NK-92 treated with Interleukin-12 subunit alpha and Interleukin-12 subunit beta, amount 100 ng/mL, for 24 hours (cell line): Measurements from ENCODE around the gene EQTN.

Experiments used
- DNase-seq: peaks from one replicate; lab custom pipeline; 2025; lab: John Stamatoyannopoulos, UW

EQTN gene

DNA sequence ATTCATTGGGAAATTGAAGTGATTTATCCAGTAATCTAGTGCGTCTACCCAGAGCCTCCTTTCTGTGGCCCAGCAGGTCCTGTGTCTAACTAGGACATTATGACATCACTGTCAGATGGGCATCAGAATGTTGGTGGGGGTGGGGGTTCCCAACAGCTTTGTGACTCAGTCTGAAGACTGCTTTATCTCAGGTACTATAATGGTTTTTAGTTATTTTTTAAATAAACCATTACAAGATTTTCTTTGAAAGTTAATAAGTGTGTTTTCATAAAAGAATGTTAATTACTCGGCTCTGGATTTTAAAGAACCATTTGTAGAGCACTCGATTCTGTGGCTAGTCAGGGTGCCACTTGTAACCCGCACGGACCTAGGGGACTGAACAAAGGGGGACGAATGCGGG lies at the start of gene EQTN:
Gene EQTN, minus strand, starts transcription at position 101 of the 400 bp plus-strand sequence. Its CDS starts 95 bp downstream, at position 6.
- DNase-seq: no peak

DNA sequence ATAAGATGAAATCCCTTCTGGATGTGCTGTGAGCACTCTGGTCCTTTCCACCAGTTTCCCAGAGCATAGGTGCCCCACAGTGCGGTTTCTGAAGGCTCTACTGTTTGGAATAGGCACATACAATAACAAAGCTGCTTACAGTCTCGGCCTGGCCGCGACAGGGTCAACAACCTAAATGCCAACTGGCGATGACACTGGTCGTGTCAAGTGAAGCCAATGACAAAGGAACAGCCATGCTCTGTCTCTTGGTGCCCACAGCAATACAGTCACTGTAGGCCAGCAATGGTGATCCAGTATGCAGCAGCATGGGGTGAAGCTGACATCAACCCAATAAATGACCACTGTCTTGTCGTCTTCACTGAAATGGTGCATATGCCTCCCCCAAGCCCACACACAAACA lies 47.8 kb upstream of the EQTN start:
- no peak for DNase-seq

DNA sequence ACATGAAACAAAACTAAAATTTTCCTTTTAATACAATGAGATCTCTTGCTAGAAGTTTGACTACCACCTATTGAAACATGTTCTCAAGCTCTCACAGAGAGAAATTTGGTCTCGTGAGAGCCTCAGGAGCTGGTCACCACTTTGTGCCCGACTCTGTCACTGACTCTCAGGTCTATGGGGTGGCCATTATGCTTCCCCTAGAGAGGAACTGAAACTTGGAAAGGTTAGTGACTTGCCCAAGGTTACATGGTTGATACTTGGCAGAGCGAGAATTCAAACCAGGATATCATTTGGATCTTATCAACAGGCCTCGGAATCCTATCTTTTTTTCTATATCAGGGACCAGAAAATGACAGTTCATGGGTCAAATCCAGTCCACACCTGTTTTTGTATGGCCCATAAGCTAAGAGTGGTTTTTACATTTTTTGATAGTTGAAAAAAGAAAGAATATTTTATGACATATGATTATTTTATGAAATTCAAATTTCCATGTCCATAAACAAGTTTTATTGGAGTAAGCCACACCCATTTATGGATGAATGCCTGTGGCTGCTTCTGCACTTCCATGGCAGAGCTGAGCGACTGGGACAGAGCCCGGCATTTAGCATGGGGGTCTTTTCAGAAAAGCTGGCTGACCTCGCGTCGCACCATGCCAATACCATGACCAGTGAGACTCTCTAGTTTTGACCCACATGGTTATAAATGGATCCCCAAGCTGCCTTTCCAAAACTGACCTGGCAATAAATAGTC lies 44.8 kb upstream of the EQTN start:
- DNase-seq: no peak

DNA sequence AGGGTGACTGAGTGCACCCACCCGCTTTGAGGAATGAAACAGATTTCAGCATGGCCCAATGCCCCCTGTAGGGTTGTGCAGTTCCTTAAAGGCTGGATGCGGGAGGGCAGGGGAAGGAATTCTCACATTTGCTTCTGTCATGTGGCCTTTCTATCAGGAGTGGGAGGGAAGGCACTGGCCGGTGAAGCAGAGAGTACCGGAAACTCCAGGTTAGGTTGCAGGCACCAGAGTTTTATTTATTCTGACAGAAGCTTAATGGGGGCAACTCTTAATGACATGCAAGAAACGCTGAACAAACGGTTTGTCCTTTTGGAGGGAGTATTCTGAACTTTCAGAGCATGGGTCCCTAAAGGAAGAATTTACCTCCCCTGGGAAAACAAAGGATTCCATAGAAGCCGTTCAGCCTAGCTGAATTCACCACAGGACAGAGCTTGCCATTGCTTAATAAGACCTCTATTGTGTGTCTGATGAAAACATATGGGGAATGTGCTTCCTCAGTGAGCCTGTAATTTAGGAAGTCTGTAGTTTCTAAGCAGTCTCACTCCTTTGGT lies 44.1 kb upstream of the EQTN start:
- DNase-seq: no peak

DNA sequence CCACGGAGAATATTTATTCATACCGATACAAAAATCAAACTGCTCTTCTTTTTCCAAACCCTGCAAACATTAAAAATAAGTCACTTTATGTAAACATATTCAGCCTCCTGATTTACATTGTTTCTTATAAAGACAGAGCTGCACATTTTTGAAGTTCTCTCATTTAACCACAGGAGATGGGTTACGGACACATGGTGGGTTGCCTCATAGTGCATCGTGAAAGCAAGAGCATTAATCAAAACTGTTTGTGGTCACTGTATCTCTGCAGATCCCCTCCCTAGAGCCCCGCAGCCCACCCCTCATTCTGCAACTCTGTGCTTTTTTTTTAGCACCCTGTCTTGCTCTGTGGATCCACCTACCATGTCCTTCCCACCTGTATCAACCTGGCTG lies 43.3 kb upstream of the EQTN start:
- DNase-seq: no peak

DNA sequence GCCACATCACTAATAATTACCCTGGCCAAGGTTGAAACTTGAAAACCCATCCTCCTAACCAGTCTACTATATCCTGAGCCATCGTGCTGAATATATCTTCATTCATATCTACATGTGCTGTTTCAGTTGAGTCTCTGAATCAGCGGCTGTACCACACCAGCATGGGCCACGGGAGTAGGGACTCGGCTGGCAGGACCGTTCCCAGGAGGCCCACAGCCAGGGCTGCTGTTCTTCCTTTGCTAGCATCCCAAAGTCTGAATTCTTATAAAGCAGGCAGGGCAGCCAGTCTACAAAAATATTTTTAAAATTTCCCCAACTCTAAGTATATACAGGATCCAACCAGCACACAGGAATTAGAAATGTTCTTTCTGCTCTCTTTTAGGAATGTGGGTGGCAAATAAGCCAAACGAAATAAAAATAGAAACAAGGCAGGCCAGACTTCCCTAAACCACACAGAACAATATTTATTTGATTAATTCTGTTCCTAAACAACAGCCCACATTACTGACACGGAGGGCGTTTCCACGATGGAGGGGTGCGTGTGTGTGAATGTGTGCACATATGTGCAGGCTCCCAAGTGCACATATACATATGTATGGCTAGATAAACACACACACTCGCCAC lies 42.8 kb upstream of the EQTN start:
- DNase-seq: no peak

DNA sequence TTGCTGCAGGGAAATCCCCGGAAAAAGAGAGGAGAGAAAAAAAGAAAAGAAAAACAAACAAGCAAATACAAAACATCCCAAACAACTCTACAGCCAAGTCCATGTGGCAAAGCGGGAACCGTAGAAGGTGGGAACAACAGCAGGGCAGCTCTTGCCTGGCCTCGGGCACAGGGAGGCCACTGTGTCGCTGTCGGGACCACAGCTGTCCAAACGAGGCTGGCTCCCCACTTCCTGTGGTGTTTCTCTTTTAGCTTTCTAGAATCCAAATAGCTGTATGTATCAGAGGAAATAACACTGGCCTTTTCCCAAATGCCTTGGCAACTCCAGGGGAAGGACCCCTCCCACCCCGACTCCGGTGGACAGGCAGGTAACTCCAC lies 41.6 kb upstream of the EQTN start:
- no peak for DNase-seq

DNA sequence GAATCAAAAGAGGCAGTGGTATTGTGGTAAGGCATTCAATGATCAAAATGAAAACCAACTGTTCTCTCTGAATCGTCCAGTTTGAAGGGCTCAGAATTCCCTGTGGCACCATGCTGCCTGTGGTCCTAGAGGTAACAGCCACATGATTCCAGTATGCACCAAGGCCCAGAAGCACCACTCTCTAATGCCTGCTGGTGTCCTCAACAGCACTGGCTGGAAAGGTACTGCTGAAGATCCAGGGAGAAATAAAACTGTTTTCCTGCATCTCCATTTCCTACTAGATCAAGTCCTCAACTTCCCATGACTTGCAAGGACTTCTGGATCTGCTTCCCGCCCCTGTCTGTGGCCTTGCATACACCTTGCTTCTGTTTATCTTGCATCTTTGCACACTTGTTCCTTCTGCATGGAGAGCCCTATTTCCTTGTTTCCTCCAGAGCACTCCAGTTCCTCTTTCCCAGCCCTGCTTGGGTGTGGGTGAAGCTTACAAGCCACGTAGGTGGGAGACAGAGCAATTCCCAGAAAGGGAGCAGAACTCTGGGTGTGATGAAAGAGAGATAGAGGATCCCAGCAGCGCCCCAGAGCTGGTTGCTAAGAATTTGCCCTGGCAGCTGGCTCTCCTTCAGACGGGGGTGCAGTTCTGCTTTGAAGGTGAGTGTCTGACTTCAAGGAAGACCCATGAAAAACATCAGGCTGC lies 41.0 kb upstream of the EQTN start:
- no peak for DNase-seq

DNA sequence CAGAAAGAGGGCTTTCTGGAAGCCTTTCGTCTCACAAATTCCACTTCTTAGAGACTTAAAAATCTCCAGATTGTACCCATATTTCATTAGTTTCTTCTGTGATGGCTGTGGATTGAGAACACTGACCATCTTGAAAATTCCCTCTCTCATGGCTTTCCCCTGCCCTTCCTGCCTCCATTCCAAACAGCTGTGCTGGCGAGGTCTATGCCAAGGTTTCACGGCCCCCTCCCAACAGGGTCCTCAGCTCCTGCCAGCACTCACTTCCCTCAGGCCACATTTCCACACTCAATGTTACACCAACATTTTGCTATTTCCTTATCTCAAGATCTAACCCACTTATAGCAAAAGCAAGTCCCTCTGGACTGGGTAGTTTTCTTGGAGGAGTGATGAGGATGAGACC lies 40.3 kb upstream of the EQTN start:
- no peak for DNase-seq

DNA sequence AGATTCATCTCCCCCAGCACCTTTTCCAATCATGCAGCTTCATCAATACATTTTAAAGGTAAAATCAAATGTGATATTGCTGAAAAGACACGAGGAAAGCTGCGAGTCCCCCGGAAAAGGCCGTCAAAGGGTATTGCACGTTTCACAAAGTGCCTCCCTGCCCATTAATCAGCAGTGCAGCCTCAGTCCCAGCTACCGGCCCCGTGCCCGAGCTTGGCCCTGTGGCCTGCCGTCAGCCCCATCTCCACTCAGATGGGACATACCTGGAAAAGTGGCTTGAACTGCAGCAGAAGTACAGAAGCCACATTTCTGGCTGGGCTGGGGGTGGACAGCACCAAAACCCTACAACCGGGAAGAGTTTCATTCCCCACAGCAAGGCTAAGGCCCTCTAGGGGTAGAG lies 39.9 kb upstream of the EQTN start:
- DNase-seq: no peak

DNA sequence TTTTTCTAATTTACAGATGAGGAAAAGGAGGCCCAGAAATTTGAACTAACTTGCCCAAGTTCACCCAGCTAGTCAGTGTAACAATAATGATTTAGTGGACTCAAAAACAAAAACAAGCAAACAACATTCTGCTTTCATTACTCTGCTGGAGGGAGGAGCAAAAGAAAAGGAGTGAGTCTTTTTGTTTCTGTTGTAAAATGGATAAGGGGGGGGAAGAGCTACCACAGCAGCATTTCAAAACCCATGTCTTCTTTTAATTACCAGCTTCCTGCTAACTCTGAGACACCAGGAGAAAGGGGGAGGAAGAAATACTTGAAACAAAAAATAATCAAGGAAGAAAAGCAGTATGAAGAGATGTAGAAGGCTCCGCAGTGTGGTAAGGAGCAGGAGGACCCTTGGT lies 39.2 kb upstream of the EQTN start:
- DNase-seq: no peak

DNA sequence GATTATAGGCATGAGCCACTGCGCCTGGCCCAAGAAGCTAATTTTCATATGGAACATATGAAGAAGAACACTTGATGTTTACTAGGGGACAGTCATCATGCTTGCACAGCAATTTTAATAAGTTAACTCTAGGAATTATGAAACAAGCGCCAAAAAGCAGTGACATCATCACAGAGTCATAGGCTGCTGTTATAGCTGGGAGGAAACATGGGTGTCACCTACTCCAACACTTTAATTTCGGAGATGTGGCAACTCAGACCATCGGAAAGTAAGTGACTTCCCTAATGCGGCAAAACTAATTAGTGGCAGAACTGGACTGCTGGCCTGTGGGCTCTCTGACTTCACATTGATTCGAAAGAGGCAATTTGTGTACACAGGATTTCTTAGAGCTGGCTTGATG lies 38.1 kb upstream of the EQTN start:
- DNase-seq: no peak

DNA sequence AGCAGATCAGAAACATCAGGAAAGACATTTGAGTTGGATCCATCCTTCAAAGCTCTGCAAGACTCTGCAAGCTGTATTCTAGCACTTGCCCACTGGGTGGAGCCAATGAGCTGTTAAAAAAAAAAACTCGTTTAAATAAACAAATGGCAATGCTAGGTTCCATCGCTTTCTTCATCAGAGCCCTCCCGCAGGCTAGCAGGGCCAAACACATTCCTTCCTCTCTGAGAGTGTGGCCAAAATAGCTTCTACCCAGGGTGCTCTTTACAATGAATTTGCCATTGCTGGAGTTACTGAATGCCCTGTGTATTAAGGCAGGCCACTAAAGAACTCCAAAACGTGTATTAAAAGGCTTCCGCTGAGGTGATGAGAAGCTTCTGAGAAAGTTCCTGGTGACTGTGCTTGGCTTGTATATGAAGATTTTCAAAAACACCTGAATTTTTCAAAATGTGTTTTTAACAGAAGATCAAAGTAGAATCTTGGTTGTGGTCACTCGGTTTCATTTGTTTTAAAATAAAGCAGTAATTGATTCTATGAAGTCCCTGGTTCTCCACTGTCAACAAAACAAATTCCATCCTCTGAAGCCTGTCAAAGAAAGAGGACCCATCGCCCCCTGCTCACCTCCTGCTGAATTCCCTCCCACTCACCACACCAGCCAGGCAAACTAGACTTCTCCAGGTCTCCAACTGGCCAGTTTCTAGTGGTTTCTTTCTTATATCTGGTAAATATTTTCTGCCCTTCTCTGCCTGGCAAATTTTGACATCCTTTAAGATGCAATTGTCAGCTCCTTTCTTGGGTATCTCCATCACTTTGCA lies 36.5 kb upstream of the EQTN start:
- no peak for DNase-seq

DNA sequence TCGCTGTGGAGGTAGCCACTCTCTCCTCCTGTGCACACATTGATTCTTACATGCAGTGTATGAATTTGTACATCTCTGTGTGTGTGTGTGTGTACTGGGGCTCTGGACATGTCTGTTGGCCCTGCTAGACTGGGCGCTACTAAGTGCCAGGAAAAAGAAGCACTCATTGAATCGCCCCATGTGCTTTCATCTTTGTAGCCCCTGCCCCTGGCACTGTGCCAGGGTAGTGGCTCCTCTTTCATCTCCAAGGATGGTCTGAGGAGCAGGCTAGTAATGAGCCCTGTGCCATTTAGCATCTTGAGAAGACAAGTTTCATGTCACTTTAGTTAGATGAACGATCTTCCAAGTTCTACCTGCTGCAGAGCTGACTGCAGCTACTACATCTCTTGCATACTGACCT lies 34.4 kb upstream of the EQTN start:
- no peak for DNase-seq

DNA sequence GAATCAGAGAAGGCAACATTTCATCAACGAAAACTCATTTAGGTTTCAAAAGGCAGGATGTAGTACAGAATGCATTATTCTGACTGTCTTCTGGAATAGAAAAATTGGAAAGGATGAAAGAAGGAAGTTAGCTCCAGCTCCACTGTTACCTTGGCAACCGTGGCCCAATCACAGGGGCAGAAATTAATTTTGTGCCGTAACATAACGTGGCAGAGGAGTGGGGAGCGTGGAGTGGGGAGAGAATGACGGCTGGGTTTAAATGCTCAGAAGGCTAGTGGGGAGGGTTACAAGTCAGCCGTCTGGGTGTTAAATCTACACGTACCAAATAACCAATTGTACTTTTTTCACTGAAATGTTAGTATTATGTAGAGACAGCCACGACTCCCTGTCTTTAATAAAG lies 32.3 kb upstream of the EQTN start:
- no peak for DNase-seq

DNA sequence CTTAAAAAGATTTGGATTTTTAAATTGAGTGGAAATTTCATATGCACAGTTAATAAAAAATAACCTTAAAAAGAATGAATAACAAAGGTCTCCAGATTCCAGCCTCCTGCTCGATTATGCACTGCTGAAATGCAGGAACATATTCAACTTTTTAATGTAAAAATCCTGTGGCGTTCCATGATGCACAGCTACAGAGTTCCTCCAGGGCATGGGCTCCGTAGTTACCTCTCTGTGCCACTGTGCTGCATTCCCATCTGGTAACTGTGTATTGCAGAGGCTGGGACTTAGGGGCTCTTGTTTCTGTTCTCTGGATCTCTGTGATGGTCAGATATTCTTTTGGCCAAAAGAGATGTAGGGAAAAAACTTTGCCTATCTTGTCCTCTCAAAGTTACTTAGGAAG lies 31.5 kb upstream of the EQTN start:
- no peak for DNase-seq

DNA sequence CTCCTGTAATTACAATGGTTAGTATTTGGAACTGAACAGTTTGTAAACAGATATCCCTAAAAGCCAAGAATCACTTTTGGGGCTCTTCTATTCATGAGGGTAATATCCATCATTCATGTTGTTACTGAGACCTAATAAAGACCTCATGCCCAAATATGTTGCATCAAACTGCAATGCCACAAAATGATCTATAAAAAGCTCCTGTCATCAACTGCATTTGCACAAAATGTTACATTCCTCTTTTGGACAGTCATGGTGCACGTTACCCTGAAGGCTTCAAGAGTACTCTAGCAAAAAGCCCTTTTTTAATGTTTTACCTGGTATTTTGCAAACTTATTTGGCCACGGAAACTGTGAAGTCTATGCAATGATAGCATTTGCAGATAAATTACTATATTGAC lies 14.2 kb upstream of the EQTN start:
- DNase-seq: no peak

DNA sequence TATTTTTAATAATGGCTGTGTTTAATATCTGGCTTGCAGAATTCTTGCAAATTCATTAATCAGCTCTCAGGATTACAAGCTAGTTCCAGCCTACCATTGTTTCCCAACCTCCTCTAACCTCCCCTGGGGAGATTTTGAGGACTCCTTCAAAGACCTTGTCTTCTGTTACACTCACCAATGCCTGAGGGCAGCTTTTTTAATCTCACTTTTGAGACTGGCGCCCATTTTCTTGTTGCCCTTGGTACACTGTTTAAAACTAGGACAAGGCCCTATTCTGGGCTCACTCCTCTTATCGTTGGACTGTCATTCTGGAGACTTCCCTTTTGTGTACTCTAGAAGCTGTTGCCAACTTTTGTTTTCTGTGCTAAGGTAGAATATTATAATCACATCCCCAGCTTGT lies 13.6 kb upstream of the EQTN start:
- DNase-seq: no peak

DNA sequence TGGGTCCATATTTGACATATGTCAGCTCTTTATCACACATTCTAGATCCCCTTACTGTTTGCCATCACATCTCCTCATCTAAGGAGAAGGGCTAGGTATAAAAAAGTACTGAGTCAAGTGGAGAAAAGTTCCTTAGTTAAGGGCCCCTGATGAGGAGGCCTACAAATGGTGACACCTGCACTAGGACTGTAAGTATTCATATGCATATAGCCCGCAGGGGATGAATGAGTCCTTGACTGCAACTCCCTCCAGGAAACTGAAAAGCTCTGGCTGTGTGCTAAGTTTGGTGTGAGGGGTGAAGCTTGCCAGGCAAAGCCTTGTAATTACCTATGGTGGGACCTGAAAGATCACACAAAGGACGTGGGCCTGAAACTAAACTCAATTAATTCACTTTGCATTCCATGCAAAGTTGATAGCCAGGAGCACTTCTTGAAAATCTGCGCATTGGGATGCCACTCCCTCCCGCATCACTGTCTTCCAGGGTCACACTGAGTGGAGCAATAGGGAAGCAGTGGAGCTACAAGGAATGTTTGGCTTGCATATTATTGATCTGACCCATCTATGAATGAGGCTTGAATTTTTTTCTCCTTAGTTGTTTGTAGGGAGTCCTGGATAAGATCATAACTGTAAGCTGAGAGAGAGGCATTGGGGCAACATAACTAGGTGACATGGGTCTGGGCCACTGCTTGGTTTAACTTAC lies 11.9 kb upstream of the EQTN start:
- no peak for DNase-seq

DNA sequence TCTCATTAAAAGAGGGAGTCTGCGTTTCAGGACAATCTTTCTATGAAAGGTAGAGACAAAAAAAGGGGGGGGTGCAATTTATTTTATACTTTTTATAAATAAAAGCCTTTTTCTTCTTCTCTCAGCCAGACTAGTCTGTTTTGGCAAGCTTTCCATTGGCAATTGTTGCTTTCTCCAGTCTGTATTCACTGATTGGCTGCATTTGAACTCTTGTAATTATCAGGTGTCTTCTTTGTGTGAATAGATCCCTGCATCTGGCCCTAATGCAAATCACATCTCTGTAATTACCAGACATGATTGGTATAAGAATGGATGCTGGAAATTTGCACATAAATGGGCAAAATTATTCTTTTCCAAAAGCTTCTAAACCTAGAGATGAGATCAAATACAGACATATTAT lies 7.6 kb upstream of the EQTN start:
- no peak for DNase-seq

DNA sequence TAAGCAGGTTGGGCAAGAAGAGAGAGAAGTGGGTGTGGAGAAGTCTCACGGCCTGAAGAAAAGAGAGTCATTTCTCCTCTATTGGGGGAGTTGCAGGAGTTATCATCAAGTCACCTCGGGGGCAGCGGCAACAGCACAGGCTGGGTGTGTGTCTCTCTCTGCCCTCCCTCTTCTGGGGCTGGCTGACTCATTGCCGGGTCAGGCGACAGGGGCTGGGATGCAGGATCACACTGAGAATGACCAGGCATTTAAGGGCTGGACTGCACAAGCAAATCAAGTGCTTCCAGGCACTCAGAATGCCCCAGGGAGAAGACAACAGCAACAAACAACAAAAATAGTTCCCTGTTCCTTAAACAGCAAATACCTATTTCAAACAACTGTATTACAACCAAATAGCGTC lies 6.3 kb upstream of the EQTN start:
- DNase-seq: no peak

DNA sequence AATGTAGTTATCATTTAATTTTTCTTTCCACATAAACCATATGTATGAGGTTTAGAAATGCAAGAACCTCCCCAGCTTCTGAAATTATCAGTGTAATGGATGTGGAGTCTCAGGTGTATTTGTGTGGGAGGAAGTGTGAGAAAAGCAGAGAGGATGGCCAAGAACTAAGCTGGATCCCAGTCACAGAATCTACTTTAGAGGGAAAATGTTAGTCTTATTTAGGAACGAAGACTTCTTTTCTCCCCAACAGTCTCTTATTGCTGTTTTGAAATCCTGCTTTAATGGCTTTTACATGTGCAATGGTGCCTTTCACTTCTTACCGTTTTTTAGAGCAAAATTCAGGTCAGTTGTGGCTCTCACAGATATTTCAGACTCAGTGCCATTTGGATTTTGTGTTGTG lies 3.0 kb downstream of the EQTN start:
- no peak for DNase-seq
